Stimulated activated CD8-positive, alpha-beta memory T cell treated with anti-CD3 and anti-CD28 coated beads, Interleukin-15, amount 100 ng/mL, for 4 hours (primary cell): ENCODE results near the gene PMAIP1.
"Not testable (repeated sequence)": the region's sequence is repeated elsewhere in the genome, so short reads cannot be mapped to it uniquely, and the experiment has no call there.

ENCODE experiments used
- DNase-seq, 2 donors: peaks; one replicate each; pipeline ENCODE4 v3.0.0-alpha.2; 2020; ENCODE audit warnings: low read depth in 2 of 2

The PMAIP1 gene

DNA sequence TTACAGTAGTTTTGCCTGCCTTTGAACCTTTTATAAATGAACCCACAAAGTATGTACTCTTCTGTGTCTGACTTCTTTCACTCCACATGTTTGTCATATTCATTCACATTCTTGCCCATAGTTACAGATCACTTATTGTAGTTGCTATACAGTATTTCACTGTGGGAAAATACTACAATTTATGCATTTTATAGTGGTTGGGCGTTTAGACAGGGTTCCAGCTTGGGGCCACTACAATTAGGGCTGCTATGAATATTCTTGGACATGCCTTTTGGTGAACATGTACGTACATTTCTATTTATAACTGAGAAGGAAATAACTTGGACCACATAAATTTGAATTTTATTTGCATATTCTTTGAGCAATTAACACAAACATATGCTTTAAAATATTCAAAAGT lies 15.4 kb upstream of the PMAIP1 start:
- no peak for DNase-seq

DNA sequence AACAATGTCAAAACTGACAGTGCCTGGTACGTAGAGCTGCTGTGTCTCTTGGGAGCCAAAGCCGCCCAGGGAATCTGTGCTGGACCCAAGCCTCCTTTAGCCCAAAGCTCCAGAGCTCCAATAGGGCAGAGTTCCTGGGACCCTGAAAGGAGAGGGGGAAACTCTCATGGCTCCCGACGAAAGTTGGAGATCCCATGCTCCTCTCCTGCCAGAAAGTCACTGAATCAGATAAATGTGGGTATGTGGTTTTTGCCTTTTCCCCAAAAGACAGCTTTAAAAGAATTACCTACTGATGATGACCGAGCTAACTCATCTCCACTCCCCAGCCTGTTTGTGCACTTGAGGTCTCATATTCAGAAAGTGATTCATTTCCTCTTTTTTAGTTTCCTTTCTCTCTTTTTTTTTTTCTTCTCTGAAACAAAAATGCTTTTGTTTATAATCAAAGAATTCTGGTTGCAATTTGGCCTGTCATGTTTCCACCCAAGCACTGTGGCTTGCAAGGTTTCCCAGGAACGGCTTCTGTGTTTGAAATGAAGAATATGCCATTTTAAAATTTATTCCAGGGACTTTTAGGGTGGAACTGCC lies 14.1 kb upstream of the PMAIP1 start:
- no peak for DNase-seq

DNA sequence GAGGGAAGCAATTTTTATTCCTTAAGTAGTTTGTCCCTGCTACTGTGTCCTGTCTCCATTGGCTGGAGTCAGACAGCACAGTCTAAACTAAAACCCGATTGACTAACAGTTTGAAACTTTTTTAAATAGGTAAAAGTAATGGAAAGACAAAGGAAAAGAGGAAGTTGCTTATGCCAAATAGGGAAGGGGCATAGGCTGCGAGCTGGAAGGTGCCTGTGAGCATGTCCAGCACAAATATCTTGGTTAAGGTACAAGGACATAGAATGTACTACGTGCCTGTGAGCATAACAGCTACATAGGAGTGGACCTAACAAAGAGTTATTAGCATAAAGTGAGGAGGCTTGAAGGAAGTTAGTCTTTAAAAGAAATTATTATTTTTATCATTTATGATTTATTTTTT lies 13.4 kb upstream of the PMAIP1 start:
- not testable (repeated sequence) for DNase-seq

DNA sequence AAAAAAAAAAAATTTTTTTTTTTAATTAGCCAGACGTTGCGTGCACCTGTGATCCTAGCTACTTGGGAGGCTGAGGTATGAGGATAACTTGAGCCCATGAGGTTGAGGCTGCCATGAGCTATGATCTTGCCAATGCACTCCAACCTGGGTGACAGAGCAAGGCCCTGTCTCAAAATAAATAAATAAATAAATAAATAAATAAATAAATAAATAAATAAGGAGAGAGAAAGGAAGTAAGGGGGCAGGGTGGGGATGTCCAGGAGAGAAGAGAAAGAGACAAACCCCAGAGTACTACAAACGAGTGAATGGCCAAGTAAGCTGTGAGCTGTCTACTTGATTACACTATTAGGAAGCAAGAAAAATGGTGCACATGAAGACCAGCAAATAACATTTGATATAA lies 7.7 kb upstream of the PMAIP1 start:
- DNase-seq, result no peak

DNA sequence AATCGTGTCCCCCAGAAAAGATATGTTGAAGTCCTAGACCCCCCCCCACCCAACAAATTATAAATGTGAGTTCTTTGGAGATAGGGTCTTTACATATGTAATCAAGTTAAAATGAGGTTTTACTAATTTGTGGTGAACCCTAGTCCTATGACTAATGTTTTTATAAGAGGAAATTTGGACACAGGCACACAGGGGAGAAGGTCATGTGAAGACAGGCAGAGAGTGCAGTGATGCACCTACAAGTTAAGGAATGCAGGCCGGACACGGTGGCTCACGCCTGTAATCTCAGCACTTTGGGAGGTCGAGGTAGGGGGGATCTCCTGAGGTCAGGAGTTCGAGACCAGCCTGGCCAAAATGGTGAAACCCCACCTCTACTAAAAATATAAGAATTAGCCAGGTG lies 5.8 kb upstream of the PMAIP1 start:
- no peak for DNase-seq

DNA sequence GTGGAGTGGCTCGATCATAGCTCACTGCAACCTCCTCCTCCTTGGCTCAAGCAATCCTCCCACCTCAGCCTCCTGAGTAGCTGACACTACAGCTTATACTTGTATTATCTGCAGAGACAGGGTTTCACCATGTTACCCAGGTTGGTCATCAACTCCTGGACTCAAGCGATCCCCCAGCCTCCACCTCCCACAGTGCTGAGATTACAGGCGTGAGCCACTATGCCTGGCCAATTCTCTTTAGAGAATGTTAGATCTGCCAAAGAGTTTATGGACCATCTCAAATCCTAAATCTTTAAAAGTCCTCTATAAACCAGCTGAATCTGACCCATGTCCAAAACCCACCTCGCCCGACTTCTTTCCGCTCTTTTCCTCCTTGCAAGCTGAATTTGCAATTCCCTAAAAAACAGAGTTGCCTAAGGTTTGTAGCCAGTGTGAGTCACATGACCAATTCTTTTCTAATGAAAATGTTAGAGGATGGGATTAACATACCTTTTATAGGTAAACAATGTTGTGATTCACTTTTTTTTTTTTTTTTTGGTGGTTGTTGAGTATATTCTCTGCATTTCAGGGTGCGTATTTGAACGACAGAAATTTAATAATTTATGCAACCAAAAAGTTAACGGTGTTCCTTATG lies 2.4 kb upstream of the PMAIP1 start:
- no peak for DNase-seq

DNA sequence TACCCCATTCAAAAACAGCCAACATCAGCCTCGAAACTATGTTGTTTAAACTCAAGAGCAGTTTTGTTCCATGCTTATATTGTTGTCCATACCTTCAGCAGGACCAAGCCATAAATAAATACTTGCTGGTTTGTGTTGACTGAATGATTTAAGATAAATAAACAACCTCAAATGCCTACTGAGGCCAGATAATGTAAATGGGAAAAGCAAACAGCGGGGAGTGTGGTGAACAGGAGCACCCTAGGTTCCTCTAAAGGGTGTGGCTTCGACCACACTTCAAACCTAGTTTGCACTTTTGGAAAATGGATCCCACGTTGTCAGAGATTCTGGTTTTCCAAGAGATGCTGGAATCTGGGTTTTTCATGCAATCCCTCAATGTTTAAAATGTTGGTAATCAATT lies 1.7 kb upstream of the PMAIP1 start:
- DNase-seq, result no peak

DNA sequence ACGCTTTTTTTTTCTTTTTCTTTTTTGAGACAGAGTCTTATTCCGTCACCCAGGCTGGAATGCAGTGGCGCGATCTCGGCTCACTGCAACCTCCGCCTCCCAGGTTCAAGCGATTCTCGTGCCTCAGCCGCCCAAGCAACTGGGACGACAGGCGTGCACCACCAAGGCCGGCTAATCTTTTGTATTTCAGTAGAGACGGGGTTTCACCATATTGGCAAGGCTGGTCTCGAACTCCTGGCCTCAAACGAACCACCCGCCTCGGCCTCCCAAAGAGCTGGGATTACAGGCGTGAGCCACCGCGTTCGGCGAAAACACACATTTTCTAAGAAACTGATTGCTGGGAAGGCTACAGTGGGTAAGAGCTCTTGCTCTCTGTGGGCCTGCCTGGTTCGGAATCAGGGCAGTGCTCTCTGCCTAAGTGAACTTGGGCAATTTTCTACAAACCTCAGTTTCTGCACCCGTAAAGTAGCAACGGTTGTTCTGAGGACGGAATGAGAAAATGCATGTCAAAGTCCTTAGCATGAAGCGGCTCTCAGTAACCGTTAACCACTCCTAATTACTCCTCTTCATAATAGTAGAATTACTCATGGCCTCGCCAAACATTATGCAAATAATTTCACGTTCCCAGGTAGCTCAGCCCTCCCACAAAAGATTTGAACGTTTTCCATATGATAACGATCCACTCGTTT lies 1.0 kb upstream of the PMAIP1 start:
- no peak for DNase-seq

DNA sequence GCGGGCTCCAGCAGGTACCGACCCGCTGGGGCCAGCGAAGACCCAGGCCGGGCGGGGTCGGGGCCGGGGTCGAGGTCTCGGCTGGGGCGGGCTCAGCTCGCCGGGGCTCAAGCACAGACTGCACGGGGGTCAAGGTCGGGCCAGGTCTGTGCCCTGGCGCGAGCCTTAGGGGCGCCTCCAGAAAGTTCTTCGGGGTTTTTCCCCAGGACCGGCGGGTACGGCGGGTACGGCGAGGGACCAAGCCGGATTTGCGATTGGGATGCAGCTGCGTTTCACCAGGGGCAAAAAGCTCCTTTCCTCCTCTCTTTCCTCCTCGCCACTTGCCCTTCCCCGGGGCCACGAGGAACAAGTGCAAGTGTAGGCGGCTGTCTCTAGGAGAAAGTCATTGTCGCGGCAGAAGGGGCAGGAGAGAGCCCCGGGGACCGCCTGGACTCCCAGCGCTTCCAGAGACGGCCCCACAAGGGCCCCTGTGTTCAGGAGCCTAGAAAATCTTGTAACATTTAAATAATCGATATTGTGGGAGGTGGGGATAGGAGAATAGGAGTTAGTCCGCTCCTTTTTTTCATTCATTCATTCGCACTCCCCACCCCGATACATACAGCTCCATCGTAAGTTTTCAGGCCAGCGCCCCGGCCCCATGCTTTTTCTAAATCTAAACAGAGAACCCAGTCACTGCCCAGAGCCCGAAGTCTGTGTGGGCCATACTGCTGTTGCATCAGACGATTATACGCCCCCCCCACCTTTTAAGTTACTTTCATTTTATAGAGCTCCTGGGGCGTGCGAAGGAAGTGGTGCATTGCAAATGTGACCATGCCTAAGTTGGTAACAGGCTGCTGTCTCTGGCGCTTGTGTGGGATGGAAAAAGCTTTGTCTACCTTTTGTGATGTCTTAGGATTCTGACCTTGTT lies 679 bp downstream of the PMAIP1 start:
- peak; percentile 43 to 64 for DNase-seq

DNA sequence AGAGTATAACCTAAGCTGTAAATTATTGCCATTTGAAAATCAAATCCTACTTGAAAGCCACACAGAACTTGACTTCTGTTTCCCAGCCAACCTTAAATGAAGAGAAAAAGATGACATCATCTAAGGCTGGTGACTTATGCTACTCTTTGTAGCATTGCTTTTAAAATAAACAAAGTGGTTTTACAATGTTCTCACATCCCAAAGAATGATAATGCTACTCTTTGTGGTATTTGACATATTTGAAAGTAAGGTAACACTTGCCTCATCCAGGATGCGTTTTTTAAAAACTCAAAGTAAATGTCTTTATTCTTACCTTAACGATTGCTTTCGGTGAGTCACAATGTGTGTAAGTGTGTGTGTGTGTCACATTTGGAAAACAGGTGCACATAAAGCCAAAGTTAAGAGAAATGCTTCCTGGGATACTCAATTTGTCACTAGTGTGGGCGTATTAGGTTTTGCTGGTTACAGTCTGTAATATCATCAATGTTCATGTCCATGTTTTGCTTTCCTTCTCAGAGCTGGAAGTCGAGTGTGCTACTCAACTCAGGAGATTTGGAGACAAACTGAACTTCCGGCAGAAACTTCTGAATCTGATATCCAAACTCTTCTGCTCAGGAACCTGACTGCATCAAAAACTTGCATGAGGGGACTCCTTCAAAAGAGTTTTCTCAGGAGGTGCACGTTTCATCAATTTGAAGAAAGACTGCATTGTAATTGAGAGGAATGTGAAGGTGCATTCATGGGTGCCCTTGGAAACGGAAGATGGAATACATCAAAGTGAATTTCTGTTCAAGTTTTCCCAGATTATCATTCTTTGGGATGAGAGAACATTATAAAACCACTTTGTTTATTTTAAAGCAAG lies 2.6 kb downstream of the PMAIP1 start:
- no peak for DNase-seq

DNA sequence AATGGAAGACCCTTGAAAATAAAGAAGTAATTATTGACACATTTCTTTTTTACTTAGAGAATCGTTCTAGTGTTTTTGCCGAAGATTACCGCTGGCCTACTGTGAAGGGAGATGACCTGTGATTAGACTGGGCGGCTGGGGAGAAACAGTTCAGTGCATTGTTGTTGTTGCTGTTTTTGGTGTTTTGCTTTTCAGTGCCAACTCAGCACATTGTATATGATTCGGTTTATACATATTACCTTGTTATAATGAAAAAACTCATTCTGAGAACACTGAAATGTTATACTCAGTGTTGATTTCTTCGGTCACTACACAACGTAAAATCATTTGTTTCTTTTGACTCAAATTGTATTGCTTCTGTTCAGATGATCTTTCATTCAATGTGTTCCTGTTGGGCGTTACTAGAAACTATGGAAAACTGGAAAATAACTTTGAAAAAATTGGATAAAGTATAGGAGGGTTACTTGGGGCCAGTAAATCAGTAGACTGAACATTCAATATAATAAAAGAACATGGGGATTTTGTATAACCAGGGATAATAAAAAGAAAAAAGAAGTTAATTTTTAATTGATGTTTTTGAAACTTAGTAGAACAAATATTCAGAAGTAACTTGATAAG lies 3.3 kb downstream of the PMAIP1 start:
- no peak for DNase-seq

DNA sequence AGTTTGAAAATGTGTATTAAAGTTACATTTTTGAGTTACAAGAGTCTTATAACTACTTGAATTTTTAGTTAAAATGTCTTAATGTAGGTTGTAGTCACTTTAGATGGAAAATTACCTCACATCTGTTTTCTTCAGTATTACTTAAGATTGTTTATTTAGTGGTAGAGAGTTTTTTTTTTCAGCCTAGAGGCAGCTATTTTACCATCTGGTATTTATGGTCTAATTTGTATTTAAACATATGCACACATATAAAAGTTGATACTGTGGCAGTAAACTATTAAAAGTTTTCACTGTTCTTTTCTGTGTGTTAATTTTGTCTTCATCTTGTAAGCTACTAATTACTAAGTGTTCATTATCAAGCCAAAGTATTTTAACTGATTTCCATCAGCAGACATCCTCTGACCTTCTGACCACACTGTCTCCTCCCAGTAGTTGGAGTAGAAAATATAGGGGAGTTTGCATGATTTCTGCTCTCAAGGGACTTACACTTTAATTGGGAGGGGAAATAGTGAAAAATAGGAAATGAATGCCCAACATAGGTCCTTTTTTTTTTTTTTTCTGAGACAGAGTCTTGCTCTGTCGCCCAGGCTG lies 4.3 kb downstream of the PMAIP1 start:
- DNase-seq, result no peak

DNA sequence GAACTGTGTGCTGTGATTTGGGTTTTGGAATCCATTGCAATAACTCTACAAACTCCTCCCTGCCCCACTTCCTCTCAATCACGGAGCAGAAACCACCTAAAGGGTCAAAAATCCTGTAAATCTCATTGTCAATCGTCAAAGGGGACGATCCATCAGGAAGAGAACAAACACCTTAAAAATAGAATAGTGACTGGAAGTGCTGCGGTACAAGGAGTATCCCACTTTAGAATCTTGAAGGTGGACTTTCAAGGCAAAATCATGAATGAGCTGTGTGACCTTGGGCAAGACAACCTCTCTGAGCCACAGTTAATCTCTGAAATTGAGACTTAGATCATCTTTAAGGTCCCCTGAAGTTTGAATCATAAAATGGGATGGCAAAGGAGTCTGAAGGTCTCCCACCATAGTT lies 5.9 kb downstream of the PMAIP1 start:
- DNase-seq, result no peak

DNA sequence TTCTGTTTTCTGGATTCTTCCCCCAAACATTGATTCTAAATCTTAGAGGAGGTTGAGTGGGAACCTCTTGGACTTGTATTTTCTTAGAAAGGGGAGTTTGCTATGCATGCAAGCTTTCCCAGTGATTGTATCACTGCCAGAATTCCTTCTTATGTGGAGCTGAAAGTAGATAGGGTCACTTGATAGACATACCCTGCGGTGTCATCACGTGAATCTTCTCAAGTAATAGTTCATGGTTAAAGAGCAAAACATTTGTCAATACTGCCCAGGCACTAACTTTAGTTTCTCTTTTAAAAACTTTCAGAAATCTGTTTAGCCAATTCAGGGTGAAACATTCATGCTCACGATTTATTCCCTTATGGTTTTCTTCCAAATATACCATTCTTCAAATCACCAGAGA lies 6.4 kb downstream of the PMAIP1 start:
- no peak for DNase-seq

DNA sequence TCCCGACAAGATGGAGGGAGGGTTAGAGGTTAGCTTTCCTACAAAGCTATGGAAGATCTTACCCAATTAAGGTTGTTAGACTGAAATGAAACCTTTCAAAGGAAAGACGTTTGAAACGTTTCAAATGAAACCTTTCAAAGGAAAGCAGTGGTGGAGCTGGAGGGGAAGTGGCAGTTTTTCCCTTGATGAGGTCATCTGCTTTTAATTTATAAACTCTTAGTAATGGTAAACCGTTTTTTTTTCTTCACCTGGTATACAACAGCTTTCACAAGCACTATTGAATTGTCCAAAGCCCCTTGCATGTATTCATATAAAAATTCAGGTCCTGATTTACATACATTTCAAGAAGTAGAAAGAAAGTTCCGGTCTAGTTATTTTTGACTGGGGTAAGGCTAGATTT lies 7.4 kb downstream of the PMAIP1 start:
- DNase-seq, result no peak

DNA sequence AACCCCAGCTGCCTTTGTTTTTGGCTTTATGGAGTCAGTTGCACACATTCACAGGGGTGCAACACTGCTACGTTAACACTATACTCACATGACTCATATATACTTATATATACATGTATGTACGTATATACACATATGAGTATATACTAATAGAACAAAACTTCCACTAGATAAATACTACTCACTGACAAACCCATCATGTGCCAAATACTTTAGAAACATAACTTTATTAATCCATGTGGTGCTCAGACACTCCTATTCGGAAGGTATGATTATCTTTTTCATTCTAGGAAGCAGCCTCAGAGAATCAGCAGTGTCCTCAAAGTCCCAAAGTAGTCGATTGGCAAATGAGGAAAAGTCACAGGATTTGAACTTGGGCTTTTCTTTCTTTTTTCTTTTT lies 7.9 kb downstream of the PMAIP1 start:
- DNase-seq, result no peak

DNA sequence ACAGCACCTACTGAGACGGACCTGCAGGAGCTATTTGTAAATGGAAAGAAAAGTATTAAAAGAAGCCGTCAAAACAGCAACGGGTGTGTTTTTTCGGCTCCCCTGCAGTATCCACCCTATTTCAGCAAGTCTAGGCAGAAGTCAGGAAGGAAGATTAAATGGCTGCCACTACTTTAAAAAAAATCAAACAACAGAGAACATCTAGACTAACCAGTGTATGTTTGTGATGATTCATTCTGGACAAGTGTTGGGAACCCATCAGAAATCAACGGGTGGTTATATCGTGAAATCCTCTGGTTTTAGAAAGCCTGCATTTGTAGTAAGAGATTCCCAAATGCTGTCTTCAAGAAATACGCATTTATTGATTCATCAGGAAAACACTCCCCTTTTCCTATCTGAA lies 9.0 kb downstream of the PMAIP1 start:
- DNase-seq, result no peak

DNA sequence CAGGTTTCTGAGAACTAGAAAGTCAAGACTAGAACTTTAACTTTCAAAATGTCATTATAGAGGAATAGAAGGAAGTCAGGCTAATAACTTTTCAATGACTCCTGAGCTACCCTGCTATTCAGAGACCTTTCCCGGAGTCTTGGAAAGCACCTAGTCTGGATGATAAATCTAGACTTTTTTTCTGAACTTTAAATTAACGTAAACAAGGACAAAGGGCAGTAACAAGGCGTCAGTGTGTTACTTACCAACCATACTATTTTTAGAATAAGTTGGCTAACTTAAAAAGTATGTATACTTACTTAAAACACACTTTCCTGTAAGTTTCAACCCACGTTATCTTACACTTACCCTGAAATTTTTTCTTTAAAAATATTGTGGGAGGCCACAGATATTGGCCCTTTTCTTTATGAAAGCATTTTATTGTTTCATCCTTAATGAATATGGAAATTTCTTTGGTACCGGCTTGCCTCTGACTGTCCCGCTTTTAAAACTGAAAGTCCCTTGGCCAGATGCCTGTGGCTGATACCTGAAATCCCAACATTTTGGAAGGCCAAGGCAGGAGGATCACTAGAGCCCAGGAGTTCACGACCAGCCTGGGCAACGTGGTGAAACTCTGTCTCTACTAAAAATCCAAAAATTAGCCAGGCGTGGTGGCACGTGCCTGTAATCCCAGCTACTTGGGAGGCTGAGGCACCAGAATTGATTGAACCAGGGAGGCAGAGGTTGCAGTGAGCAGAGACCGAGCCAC lies 9.7 kb downstream of the PMAIP1 start:
- no peak for DNase-seq

DNA sequence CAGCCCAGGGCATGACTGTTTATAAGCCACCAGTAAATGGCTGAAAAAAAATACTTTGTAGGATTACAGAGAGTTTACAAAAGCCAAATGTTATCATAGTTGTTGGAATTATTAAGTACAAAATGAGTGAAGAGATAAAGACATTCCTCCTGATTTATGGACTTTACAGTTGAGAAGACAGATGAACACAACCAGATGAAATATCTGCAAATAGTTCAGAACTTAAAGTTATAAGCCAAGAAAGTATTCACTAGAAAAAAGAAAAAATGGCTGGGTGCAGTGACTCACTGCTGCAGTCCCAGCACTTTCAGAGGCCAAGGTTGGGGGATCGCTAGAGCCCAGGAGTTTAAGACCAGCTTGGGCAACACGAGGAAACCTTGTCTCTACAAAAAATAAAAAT lies 11.2 kb downstream of the PMAIP1 start:
- no peak for DNase-seq

DNA sequence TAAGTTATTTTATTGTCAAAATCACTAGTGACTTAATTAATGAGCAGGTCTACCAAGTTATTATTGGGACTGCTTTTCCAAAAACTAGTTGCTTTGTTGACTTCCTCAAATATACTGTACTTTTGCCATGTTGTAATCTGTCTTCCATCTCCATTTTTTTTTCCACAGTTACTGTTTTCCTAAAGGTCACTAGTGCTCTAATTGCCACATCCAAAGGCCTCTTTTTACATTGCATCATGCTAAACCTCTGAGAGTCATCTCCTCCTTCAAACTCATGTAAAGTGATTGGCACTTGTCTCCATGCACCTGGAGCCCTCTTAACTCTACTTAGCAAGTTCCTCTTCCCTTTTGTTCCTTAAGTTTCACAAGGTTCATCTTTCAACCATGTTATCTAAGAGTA lies 11.8 kb downstream of the PMAIP1 start:
- no peak for DNase-seq
